ENCODE results near the gene OVCH1.

GRCh38 chr12:29508949-29509348 lies 11.5 kb upstream of the OVCH1 start:
- TF ChIP-seq CTCF (conservative IDR thresholded peaks at IDR 0.05; ENCODE audit: low read length) (no peak), EZH2phosphoT487 (IDR thresholded peaks at IDR 0.05; ENCODE audit: borderline replicate concordance, low read depth, low read length) (no peak)
